Mammary epithelial cell (primary cell): ENCODE results near the gene NAIF1.

Experiments
- CTCF ChIP-seq, 2 donors: IDR thresholded peaks in 1 of 2; conservative IDR thresholded peaks in 1 of 2; 2 replicates each; pipeline ENCODE4 v1.5.1; 2011 to 2012; ENCODE audit warnings: inconsistent platforms in 2 of 2, low read length in 2 of 2, mild to moderate bottlenecking in 2 of 2, control low read depth in 1 of 2, low read depth in 1 of 2; ENCODE audit not compliant: insufficient read depth in 1 of 2; ENCODE audit errors: extremely low read depth in 1 of 2
- EZH2 ChIP-seq: IDR thresholded peaks from 2 replicates; pipeline ENCODE4 v1.6.1; 2012; ENCODE audit warnings: low read length, inconsistent platforms, borderline replicate concordance

GRCh38 chr9:128101231-128101661 lies 34.1 kb upstream of the NAIF1 start:
- TF ChIP-seq CTCF (conservative IDR thresholded peaks at IDR 0.05 in 1 of 2, IDR thresholded peaks at IDR 0.05 in 1 of 2; ENCODE audit: extremely low read depth in 1 of 2, insufficient read depth in 1 of 2, low read depth in 1 of 2, low read length in 2 of 2) (no peak), EZH2 (no peak)
